Thoracic aorta (tissue), 2 donors: ENCODE measurements around the gene RHBDL2. TPM values are rescaled to one million over a fixed set of nuclear protein-coding genes. Genes with fewer than 3 reads are reported as not detected.
"Not testable (repeated sequence)": the region's sequence is repeated elsewhere in the genome, so short reads cannot be mapped to it uniquely, and the experiment has no call there.

Source experiments
- ATAC-seq: fragments of 150-250 bp; one replicate; pipeline ENCODE4 v1.8.0; 2017; ENCODE audit warnings: low read depth; ENCODE audit not compliant: insufficient number of reproducible peaks, low FRiP score
- DNase-seq: peaks from one replicate; pipeline ENCODE4 v3.0.0-alpha.2; 2020; ENCODE audit warnings: low spot score
- H3K27ac ChIP-seq, 2 donors: fragments of 200-600 bp; sonication (generic); 1 replicate in 1 of 2; 2 replicates in 1 of 2; pipeline ENCODE4 v1.5.1; 2016; ENCODE audit warnings: mild to moderate bottlenecking in 2 of 2, moderate library complexity in 2 of 2
- H3K27me3 ChIP-seq: fragments of 200-600 bp; sonication (generic); replicated peaks from 2 replicates; pipeline ENCODE4 v1.6.0; 2016; ENCODE audit warnings: mild to moderate bottlenecking; ENCODE audit not compliant: insufficient read depth
- H3K36me3 ChIP-seq: fragments of 200-600 bp; sonication (generic); one replicate; pipeline ENCODE4 v1.5.1; 2016
- H3K4me1 ChIP-seq, 2 donors: fragments of 200-600 bp; sonication (generic); 1 replicate in 1 of 2; 2 replicates in 1 of 2; pipeline versions ENCODE4 v1.5.1 to v1.6.0; 2016; ENCODE audit warnings: low read depth in 2 of 2, mild to moderate bottlenecking in 1 of 2; ENCODE audit not compliant: control insufficient read depth in 1 of 2
- H3K4me3 ChIP-seq: fragments of 200-600 bp; sonication (generic); 2 replicates; pipeline ENCODE4 v1.5.1; 2016; ENCODE audit warnings: mild to moderate bottlenecking
- H3K9me3 ChIP-seq: fragments of 200-600 bp; sonication (generic); 2 replicates; pipeline ENCODE4 v1.5.1; 2016
- total RNA-seq, 2 donors: library from RNA; depleted of rRNA; stranded (reverse); fragments of >200 nt; gene quantifications; one replicate each; pipeline versions ENCODE4 v1.1.0 to v1.2.3, GENCODE V29; 2016
- TF ChIP-seq, protein P1 (sequence below): fragments of 200-600 bp; sonication (generic); IDR thresholded peaks from one replicate; pipeline ENCODE4 v1.5.1; 2019; ENCODE audit warnings: antibody characterized with exemption

The RHBDL2 gene
- total RNA-seq, 2 donors from 2014 or later = 0.85 TPM; not detected in 1

DNA sequence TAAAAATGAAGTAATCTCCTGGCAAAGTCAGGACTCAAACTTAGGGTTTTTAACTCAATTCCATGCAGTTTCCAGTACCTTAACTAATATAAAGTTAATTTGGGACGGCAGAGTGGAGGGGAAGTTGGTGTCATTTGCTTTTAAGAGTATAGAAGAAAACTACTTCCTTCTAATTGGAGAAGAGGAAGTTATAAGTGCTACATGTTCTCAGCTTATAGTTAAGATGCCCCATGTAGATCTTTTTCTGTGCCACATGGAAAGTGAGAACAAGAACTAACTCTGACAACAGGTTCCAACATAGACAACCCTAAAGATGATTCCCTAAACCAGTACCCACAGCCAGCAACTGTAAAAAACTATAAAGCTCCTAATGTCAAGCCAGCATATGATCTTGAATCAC, 93.6 kb downstream of the RHBDL2 start:
- ATAC-seq = no peak

DNA sequence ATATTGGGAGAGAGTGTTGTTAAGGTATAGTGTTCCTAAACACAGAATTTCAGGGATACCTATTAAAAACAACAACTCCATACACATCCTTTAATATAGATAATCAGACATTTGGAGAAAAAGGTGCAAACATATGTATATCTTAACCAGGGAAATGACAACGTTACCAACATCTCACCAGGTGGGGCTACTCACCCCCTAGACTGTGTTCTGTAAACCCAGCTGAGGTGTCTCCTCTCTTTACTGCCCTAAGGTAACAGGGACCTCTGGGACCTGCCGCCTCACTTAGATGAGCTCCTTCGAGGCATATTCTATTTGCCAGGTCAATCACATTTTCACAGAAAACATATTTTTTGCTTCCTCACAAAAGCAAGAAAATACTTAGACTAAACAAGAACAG, 95.4 kb downstream of the RHBDL2 start:
- Histone ChIP-seq H3K36me3 (peaks cover 22% of the 10 kb centered on the region), H3K4me1 (no peaks in the 10 kb centered on the region), H3K9me3 (no peaks in the 10 kb centered on the region), H3K27me3 (no peaks in the 10 kb centered on the region), H3K4me3 (no peak overlapping the region), H3K27ac (no peak overlapping the region)
- ATAC-seq (no peak), DNase-seq (no peak)
- TF ChIP-seq, protein P1, sequence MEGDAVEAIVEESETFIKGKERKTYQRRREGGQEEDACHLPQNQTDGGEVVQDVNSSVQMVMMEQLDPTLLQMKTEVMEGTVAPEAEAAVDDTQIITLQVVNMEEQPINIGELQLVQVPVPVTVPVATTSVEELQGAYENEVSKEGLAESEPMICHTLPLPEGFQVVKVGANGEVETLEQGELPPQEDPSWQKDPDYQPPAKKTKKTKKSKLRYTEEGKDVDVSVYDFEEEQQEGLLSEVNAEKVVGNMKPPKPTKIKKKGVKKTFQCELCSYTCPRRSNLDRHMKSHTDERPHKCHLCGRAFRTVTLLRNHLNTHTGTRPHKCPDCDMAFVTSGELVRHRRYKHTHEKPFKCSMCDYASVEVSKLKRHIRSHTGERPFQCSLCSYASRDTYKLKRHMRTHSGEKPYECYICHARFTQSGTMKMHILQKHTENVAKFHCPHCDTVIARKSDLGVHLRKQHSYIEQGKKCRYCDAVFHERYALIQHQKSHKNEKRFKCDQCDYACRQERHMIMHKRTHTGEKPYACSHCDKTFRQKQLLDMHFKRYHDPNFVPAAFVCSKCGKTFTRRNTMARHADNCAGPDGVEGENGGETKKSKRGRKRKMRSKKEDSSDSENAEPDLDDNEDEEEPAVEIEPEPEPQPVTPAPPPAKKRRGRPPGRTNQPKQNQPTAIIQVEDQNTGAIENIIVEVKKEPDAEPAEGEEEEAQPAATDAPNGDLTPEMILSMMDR = no peak

More for the DNA sequence above, 93.6 kb downstream of the RHBDL2 start:
- Histone ChIP-seq H3K36me3 (peaks cover 22% of the 10 kb centered on the region), H3K4me1 (peaks cover 0 to 3% of the 10 kb centered on the region in 2 donors), H3K27me3 (no peaks in the 10 kb centered on the region), H3K4me3 (no peak overlapping the region), H3K9me3 (no peaks in the 10 kb centered on the region), H3K27ac (no peak overlapping the region)
- no peak for DNase-seq
- TF ChIP-seq, protein P1 = no peak

DNA sequence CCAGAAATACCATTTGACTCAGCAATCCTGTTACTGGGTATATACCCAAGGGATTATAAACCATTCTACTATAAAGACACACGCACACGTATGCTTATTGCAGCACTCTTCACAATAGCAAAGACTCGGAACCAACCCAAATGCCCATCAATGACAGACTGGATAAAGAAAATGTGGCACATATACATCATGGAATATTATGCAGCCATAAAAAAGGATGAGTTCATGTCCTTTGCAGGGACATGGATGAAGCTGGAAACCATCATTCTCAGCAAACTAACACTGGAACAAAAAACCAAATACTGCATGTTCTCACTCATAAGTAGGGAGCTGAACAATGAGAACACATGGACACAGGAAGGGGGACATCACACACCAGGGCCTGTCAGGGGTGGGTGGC, 96.5 kb downstream of the RHBDL2 start:
- DNase-seq, ATAC-seq: not testable (repeated sequence)
- peaks cover 22% of the 10 kb centered on the region for H3K36me3 ChIP-seq

DNA sequence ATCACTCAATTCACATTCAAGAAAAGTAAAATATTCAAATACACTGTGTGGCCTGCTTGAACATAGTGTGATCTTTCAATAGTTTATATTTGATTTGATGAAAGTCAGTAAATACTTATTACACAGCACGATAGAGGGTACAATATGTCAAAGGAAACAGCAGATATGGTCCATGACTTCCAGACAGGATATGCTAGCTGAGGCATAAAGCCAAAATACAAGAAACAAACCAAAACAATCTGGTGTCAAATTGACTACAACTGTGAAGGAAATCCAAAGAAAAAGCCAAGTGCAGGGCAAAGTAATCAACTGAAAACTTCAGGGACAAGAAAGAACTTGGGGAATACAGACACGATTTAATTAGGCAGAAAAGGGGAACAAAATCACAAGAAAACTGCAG, 101.3 kb downstream of the RHBDL2 start:
- Histone ChIP-seq H3K9me3 (no peaks in the 10 kb centered on the region), H3K36me3 (peaks cover 9% of the 10 kb centered on the region), H3K4me1 (no peaks in the 10 kb centered on the region), H3K27me3 (no peaks in the 10 kb centered on the region), H3K27ac (no peak overlapping the region), H3K4me3 (no peak overlapping the region)
- TF ChIP-seq, protein P1 = no peak
- no peak for DNase-seq
- no peak for ATAC-seq

More for the DNA sequence above, 96.5 kb downstream of the RHBDL2 start:
- H3K4me1 ChIP-seq, H3K27me3 ChIP-seq, H3K9me3 ChIP-seq, H3K27ac ChIP-seq, H3K4me3 ChIP-seq: not testable (repeated sequence)

DNA sequence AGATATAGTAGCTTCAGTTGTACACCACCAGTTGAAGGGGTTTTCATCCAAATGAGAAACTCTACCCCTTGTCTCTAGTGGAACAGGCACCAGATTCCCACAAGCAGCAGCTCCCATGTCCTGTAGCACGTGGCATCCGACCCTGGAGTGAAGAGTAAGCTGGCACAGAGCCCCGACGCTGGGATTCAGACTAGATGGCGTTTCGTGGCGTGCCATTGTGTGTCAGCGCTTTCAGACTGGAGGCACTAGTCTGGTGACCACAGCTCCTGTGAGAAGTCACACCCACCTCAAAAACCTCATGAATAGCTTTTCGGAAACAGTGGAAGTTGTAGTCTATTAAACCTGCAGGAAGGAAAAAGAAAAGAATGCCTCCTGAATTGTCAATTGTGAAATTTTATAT, 102.3 kb downstream of the RHBDL2 start:
- DNase-seq = no peak
- TF ChIP-seq, protein P1 = no peak
- Histone ChIP-seq H3K27me3 (no peaks in the 10 kb centered on the region), H3K4me1 (no peaks in the 10 kb centered on the region), H3K9me3 (no peaks in the 10 kb centered on the region), H3K27ac (no peak overlapping the region), H3K36me3 (peaks cover 3% of the 10 kb centered on the region), H3K4me3 (no peak overlapping the region)
- no peak for ATAC-seq

DNA sequence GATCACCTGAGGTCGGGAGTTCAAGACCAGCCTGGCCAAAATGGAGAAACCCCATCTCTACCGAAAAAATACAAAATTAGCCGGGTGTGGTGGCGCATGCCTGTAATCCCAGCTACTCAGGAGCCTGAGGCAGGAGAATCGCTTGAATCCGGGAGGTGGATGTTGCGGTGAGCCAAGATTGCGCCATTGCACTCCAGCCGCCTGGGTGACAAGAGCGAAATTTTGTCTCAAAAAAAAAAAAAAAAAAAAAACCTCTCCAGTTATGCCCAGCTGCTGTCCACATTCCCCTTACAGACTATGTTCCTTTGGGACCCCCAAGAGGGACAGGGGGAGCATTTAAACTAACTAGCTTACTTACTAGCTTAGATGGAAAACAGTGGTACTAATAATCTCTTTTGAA, 105.3 kb downstream of the RHBDL2 start:
- not testable (repeated sequence) for DNase-seq, H3K4me1 ChIP-seq, H3K9me3 ChIP-seq, H3K4me3 ChIP-seq, H3K36me3 ChIP-seq, H3K27me3 ChIP-seq, H3K27ac ChIP-seq, ATAC-seq

Other genes with a start within 250 kb of the RHBDL2 start
- 10 to 100 TPM; 17.2 to 20.2 TPM for gene RRAGC, start 82.1 kb downstream of the RHBDL2 start, total RNA-seq
- gene MYCBP, start 68.5 kb downstream of the RHBDL2 start, total RNA-seq = 1 to 10 TPM; 5.1 to 7.5 TPM
- not detected for gene GJA9, start 60.2 kb downstream of the RHBDL2 start, total RNA-seq
- gene AKIRIN1, start 49.4 kb upstream of the RHBDL2 start, total RNA-seq = 10 to 100 TPM; 45.8 to 47.8 TPM
- 100 to 1,000 TPM; 258 to 346 TPM for gene NDUFS5, start 84.5 kb upstream of the RHBDL2 start, total RNA-seq